HG03175 (cell line): ENCODE results near the gene SNHG17.

Experiments used
- ATAC-seq: cut with Tn5 transposase; IDR thresholded peaks from one replicate; pipeline ENCODE4 v1.9.1; 2021; ENCODE audit warnings: mild to moderate bottlenecking, moderate library complexity; ENCODE audit not compliant: unreplicated experiment

SNHG17 gene

GRCh38 chr20:38377039-38377685 lies 58.0 kb downstream of the SNHG17 start:
- no peak for ATAC-seq

GRCh38 chr20:38373898-38374297 lies 61.2 kb downstream of the SNHG17 start:
- ATAC-seq, result no peak

GRCh38 chr20:38373231-38373867 lies 61.8 kb downstream of the SNHG17 start:
- no peak for ATAC-seq

GRCh38 chr20:38372806-38373205 lies 62.3 kb downstream of the SNHG17 start:
- ATAC-seq, result no peak
